GM18951 (cell line): ENCODE measurements around the gene CBS.

Experiments
- POLR2A ChIP-seq: IDR thresholded peaks from 4 replicates; pipeline ENCODE4 v1.6.1; 2011; ENCODE audit warnings: mild to moderate bottlenecking; ENCODE audit not compliant: insufficient read length, insufficient read depth; ENCODE audit errors: extremely low read depth
- in situ Hi-C: fragments of 300-500 bp; cut with MboI; formaldehyde crosslinking; loops from one replicate; pipeline ENCODE4 v1.12.0; 2022; ENCODE audit warnings: low sequenced_read_pairs, mixed read lengths, inconsistent platforms; ENCODE audit not compliant: unreplicated experiment

The CBS gene

DNA sequence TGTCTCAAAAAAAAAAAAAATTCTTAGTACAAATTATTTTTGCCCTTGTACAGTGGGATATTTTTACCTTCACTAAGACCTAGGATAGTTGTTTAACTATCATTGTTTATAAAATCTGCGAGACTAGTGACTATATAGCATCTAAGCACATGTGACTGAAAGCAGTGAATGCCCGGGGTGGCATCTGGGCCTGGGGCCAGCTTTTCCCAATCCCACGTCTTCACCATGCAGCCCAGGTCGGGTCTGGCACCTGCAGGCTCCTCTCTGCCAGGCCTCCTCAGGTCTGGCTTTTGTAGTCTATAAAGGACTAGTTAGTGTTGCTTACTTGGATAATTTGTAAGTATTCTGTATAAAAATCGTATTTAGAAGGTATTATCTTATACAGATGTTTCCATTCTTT, 40.8 kb downstream of the CBS start:
- in situ Hi-C loops: no loop called here

DNA sequence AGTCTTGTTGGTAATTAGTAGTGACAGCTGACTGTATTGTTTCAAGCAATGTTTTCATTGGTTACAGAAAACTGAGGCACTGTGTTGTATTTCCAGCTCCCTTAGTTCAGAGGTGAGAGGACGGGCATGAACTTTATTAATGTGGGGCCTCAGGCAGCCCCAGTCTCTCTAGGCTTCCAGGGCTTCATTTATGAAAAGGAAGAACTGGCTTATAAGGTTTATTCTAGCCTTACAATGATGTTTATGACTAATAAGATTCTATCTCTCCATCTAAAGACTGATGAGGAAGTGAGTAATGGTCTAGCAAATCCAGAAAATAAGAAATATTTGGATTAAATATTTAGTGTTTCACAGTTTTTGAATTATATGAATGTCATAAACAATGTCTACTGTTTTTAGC, 41.5 kb downstream of the CBS start:
- in situ Hi-C loops: no loop called here
- TF ChIP-seq POLR2A: no peak

More for the DNA sequence above, 40.8 kb downstream of the CBS start:
- no peak for TF ChIP-seq POLR2A

DNA sequence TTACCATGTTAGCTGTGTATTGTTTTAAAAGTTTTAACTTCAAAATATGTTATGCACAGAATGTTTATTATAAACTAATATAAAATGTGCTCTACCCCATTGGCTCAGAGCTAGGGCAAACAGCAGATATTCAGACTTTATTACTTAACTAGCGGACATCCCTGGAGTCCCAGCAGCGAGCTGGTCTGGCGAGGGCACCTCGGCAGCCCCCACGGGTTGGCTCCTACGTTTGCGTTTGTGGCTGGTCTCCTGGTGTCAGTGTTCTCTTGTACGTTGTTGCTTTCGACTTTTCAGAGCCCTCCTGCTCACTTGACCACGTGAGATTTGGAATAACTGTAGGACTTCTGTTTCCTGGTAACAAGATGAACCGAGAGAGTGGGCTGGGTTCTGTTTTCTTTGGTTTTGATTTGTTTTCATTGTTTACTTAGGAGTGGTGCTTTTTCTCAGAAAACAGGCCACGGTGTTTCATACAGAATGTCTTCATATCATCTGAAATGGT, 44.5 kb downstream of the CBS start:
- no peak for TF ChIP-seq POLR2A
- in situ Hi-C loops: no loop called here

DNA sequence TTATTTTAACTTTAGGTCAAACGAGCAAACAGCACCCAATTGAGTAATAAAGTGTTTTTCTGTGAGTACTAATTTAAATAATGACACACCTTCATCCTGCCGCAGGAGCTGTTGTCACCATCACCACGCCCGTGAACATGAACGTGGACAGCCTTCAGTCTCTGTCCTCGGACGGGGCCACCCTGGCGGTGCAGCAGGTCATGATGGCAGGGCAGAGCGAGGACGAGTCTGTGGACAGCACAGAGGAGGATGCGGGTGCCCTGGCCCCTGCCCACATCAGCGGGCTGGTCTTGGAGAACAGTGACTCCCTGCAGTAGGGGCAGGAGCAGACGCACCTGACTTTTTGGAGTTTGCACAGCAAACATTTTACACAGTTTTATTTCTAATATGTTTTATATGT, 45.9 kb downstream of the CBS start:
- in situ Hi-C loops: no loop called here
- TF ChIP-seq POLR2A: no peak

DNA sequence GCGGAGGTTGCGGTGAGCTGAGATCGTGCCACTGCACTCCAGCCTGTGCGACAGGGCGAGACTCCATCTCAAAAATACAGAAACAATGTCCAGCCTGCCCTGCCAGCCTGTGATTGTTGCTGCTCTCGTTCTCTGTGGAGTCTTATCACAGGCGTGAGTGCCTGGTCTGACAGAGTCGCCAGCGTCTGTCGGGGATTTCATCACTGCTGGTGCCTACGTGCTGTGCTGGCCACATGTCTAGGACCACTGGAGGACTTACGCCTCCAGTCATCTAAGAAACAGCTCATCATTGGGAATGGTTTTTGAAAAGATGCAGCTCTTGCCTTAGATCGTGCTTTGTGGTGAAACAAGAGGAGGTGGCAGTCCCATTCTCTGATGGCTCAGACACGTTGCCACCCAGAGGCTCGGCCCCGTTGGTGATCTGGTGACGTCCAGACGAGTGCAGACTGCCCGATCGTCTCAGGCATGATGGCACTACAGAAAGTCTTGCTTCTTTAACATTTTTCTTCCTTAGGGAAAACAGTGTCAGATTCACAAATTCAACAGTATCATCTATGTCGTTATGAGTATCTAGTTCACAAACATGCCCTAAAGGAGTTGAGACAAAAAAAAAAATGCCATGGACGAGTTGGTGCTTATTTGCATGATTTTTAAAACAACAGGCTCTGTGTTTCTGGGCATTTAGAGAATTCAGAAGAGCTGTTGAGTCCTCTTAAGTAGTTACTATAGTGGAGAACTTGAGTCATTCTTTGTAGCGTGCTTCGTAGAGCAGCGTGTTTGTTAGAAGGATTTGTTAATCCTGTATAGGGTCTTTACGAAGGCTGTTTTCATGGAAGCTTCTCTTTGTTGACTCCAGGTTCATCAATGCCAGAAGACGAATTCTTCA, 47.5 kb downstream of the CBS start:
- in situ Hi-C loops: no loop called here
- no peak for TF ChIP-seq POLR2A

DNA sequence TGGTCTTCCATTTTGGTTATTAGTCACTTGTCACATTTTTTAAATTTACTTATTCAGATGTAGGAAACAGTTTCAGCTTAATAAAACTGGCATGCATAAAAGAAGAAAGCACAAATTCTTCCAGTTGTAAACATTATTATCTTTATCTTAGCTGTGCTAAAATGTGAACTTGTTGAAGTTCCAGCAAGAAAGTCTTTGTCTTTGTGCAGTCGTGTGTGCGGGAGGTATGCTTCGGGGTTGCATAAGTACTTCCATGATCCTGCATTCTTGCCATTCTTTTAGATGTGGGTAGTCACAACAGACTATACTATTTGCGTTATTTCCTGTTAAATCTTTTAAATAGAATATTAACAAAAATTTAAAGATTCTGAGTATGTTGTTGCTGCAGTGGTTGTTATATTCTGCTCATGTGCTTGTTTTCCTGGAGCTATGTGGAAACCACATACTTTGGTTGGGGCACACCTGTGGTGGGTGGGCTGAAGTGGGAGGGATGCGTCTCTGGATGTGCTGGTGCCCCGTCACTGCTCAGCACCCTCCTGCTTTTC, 49.9 kb downstream of the CBS start:
- no peak for TF ChIP-seq POLR2A
- in situ Hi-C loops: no loop called here

DNA sequence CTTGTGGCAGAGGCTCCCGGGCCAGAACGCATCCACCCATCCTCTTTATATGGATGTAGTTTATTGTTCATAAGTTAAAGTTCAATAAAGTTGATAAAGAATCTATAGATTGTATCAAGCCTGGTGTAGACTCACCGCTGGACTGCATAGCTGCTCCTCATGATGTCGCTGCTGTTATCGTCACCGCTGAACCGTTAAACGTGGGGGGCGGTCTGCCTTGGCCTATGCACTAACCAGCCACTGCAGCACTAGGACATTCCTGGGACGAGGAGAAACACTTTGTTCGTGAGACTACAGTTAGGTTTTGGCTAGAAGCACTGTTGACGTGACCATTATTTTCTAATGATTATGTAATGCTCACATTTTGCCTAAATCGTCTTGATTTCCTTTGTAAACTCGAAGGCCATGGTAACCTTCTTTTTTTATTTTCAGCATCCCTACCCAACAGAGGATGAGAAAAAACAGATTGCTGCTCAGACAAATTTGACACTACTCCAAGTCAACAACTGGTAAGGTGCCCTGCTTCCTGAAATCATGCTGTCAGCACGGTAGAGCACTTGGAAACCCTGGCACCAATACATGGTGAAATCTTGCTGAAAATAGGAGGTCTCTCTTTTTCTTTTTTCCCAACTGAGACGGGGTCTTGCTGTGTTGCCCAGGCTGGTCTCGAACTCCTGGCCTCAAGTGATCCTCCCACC, 51.0 kb downstream of the CBS start:
- TF ChIP-seq POLR2A: no peak
- in situ Hi-C loops: no loop called here

DNA sequence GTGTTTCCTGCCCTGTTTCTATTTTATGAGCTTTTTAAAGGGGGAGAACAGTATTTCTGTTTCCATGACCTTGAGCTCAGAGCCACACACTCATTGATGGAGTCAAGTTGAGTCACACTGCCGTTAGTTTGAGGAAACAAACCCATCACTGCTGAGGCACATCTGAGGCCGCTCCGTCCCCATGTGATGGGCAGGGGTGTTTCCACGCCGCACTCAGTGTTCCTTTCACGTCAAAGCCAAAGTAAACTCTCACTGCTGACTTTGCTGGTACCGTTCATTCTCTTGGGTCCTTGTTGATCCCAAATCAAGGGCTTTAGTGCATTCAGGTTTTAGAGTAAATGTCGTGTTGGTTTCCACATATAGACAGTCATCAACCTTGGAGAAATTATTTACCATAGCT, 52.5 kb downstream of the CBS start:
- no peak for TF ChIP-seq POLR2A
- in situ Hi-C loops: no loop called here

DNA sequence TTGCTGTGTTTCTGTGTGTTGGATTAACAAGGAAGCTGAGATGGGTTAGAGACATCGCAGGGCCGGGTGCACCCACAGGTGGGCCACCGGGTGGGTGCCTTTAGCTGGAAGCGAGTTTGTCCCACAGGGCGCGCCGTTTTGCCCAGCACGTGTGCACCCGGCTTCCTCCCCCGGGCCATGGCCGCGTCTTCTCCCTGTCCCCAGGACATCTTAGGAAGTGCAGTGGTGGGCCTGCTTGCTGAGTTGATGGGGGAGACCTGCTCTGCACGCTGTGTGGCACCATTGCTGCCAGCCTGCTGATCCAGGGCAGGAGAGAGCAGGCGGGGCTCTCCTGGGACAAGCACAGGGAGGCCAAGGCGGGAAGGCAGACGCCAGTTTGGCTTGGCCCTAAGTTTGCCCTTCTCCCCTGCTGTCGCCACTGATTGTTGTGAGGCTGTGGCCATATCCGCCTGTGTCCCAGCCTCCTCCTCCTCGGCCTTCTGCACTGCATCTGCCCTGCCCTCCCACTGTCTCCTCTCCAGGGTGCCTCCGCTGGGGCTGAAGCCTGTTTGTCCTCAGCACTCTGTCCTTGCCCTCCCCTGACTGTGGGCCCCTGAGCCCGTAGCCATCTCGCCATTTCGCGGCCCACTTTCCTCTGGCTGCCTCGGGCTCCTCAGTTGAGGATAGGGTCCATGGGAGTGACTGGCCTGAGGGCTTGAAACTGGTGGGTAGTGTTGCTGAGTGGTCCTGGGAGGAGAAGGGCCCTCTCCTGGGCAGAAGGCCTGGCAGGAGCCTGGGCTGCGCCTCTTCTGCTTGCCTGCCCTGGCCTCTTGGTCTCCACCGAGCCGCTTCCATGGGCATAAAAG, 53.7 kb downstream of the CBS start:
- in situ Hi-C loops: no loop called here
- TF ChIP-seq POLR2A: no peak

DNA sequence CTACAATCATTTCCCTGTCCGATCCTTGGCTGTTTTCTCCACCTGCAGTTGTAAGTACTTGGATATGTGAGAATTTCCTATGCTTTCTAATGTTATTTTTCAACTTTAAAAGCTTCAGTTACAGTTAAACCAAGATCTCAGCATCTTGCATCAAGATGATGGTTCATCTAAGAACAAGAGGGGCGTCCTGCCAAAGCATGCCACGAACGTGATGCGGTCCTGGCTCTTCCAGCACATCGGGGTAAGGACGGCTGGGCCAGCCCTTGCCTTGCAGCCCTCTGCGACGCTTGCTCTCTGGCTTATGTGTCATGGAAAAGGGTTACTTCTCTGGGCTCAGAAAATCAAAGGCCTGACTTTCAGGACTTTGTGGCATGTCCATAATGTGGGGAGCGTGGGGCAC, 54.4 kb downstream of the CBS start:
- no peak for TF ChIP-seq POLR2A
- in situ Hi-C loops: no loop called here

DNA sequence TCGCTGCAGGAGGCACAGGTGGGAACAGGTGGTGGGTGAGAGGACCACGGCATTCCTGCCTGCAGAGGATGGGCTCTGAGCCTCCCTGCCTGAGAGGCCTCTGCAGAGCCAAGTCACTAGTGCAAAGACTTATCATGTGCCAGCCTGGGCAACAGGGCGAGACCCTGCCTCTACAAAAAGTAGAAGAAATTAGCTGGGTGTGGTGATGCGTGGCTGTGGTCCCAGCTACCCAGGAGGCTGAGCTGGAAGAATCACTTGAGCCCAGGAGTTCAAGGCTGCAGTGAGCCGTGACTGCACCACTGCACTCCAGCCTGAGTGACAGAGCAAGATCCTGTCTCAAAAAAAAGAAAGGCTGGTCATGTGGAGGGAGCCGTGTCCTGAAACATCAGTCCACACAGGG, 54.9 kb downstream of the CBS start:
- no peak for TF ChIP-seq POLR2A
- in situ Hi-C loops: no loop called here

DNA sequence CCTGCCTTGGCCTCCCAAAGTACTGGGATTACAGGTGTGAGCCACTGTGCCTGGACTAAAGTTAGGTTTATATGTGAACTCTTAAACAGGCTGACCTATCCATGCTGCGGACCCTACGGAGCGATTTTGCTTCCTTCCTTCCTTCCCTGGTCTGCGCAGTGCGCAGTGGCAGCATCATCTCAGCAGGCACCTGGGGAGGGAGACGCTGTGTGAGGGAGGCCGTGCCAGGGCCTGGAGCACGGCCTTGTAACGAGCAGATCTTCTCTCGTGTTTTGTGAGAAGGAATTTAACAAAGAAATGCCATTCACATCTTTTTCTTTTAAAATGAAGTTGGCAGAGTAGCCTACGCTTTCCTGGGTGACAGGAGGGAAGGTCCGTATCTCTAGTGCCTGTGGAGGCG, 55.5 kb downstream of the CBS start:
- in situ Hi-C loops: no loop called here
- no peak for TF ChIP-seq POLR2A

DNA sequence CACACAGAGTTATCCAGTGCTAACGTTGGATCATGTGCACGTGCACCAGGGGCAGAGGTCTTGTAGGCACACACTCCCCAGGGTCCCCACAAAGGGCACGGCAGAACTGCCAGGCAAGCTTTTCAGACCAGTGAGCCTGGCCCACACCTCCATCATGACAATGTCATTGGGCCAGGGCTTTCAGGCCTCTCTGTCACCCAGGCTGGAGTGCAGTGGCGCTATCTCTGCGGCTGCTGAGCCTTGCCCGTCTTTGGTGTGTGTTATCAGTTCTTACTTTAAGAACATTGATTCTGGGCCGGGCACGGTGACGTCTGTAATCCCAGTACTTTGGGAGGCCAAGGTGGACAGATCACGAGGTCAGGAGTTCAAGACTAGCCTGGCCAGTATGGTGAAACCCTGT, 57.1 kb downstream of the CBS start:
- no peak for TF ChIP-seq POLR2A
- in situ Hi-C loops: no loop called here
